ENCODE data around the gene PHOSPHO1. TPM values are rescaled to one million over a fixed set of nuclear protein-coding genes. Genes with fewer than 3 reads are reported as not detected.

The PHOSPHO1 gene
- total RNA-seq, 1 donor = 0.09 TPM

DNA sequence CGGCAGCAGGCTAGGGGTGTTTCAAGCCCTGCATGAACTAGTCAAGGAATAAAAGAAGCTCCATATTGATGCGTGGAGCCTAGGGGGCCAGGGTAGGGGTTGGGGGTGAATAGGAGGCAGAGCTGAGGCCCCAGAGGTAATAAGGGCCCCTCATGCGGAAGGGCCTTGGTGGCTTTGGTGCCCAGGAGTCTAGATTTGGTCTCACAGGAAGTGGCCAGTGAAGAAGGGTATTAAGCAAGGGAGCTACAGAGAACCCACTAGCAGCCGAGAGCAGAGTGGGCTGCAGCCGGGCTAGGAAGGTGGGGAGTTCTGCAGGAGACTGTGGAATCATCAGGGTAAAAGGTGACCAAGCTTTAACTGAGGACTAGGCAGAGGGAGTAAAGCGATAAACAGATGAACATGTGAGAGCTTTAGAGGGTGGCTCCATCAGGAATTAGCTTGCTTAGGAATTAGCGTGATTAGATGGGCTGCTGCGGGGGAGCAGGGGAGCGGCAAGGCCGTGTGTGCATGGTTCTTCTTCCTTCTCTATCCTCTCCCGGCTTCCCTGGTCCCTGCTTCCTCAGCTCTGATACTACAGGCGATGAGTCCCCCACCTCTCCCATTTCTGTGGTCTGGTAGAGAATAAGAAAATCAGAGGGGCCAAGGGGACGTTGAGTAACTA lies 30.0 kb downstream of the PHOSPHO1 start:
- TF ChIP-seq, protein P1, sequence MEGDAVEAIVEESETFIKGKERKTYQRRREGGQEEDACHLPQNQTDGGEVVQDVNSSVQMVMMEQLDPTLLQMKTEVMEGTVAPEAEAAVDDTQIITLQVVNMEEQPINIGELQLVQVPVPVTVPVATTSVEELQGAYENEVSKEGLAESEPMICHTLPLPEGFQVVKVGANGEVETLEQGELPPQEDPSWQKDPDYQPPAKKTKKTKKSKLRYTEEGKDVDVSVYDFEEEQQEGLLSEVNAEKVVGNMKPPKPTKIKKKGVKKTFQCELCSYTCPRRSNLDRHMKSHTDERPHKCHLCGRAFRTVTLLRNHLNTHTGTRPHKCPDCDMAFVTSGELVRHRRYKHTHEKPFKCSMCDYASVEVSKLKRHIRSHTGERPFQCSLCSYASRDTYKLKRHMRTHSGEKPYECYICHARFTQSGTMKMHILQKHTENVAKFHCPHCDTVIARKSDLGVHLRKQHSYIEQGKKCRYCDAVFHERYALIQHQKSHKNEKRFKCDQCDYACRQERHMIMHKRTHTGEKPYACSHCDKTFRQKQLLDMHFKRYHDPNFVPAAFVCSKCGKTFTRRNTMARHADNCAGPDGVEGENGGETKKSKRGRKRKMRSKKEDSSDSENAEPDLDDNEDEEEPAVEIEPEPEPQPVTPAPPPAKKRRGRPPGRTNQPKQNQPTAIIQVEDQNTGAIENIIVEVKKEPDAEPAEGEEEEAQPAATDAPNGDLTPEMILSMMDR (IDR thresholded peaks at IDR 0.05; ENCODE audit: insufficient read depth, low read length) = no peak
- no peak overlapping the region for H3K4me3 ChIP-seq (ENCODE audit: low read depth, low read length)
- DNase-seq (ENCODE audit: low read depth) = no peak

DNA sequence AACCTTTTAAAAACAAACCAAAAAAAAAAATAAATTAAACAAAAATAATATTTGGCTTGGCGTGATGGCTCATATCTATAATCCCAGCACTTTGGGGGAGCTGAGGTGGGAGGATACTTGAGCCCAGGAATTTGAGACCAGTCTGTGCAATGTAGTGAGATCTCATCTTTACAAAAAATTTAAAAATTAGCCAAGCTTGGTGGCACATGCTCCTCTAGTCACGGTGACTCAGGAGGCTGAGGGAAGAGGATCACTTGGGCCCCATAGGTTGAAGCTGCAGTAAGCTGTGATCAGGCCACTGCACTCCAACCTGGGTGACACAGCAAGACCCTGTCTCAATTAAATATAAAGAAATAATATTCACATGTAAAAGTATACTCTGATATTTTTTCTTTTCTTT lies 32.4 kb downstream of the PHOSPHO1 start:
- TF ChIP-seq, protein P1 (IDR thresholded peaks at IDR 0.05; ENCODE audit: insufficient read depth, low read length) = no peak
- no peak for DNase-seq (ENCODE audit: low read depth)
- H3K4me3 ChIP-seq (ENCODE audit: low read depth, low read length) = no peak overlapping the region

DNA sequence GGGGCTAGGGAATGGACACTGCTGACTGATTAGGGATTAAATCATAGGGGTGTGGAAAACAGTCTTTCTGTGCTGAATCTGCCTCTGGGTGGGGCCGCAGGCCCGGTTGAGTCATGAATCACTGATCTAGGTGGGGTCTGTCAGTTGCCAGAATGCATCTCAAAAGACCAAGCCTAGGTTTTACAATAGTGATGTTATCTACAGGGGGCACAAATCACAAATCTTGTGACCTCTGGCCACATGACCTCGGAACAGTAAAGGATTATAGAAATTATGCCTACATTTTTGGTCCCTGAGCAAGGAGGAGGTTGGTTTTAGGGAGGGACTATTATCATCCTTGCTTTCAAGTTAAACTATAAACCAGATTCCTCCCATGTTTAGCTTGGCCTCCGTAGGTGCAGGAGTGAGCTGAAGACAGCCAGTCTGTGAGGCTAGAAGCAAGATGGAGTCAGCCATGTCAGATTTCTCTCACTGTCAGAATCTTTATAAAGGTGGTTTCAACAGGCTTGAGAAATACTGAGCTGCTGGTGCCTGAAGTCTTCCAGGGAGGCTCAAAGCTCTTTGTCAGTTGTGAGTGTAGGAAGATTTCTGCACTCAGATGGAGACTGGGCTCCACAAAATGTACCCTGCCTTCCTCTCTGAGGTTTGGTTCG lies 33.1 kb downstream of the PHOSPHO1 start:
- DNase-seq (ENCODE audit: low read depth) = peak; percentile 34
- no peak overlapping the region for H3K4me3 ChIP-seq (ENCODE audit: low read depth, low read length)
- TF ChIP-seq, protein P1 (IDR thresholded peaks at IDR 0.05; ENCODE audit: insufficient read depth, low read length) = no peak

DNA sequence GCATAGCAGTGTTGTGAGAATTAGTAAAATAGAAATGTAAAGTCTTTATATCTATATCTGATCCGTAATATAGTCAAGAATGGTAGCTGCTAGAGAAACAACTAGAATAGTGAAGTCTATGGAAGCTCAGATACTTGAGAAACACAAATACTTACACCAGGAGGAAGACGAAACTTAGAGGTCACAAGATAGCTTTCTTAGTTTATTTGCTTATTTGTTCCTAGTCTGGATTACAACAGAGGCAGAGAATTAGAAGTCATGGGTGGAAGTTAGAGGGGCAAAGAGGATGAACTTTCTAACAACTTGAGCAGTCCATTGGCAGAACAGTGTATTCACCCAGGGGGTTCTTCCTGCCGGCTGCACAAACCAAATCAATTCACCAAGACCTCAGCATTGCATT lies 34.1 kb downstream of the PHOSPHO1 start:
- TF ChIP-seq, protein P1 (IDR thresholded peaks at IDR 0.05; ENCODE audit: insufficient read depth, low read length) = no peak
- DNase-seq (ENCODE audit: low read depth) = no peak
- no peak overlapping the region for H3K4me3 ChIP-seq (ENCODE audit: low read depth, low read length)

DNA sequence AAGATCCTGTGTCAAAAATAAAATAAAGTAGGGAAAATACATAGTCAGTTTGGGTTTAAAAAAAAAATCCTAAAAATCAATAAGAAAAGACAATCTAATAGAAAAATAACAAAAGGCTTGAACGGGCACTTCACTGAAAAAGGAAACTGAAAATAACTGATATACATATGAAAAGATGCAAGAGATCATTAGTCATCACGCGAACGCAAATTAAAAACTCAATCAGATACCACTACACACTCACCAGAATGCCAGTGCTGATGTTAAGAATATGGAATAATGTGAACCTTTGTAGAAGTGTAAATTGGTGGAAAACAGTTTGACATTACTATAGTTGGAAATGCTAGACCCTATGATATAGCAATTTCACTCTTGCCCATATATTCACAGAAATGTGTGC lies 34.8 kb downstream of the PHOSPHO1 start:
- H3K4me3 ChIP-seq (ENCODE audit: low read depth, low read length) = no peak overlapping the region
- DNase-seq (ENCODE audit: low read depth) = no peak
- TF ChIP-seq, protein P1 (IDR thresholded peaks at IDR 0.05; ENCODE audit: insufficient read depth, low read length) = no peak

DNA sequence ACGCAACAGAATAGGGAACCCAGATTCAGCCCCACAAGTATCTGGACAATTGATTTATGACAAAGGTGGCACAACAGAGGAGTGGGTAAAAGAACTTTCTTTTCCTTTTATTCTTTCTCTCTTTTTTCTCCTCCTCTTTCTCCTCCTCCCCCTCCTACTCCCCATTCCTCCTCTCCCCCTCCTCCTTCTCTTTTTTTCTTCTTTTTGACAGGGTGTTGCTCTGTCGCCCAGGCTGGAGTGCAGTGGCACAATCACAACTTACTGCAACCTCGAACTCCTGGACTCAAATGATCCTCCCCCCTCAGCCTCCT lies 36.3 kb downstream of the PHOSPHO1 start:
- TF ChIP-seq, protein P1 (IDR thresholded peaks at IDR 0.05; ENCODE audit: insufficient read depth, low read length) = no peak
- no peak overlapping the region for H3K4me3 ChIP-seq (ENCODE audit: low read depth, low read length)

More for the DNA sequence above, 36.3 kb downstream of the PHOSPHO1 start:
- no peak for DNase-seq (ENCODE audit: low read depth)
